A673 (cell line): ENCODE measurements around the gene TRMT112.

Experiments used
- EZH2 ChIP-seq: fragments of 200-600 bp; sonication (generic); IDR thresholded peaks from 2 replicates; pipeline ENCODE4 v1.6.1; 2017; ENCODE audit warnings: borderline replicate concordance, low read depth, mild to moderate bottlenecking, mixed read lengths, antibody characterized with exemption, low read length; ENCODE audit not compliant: poor library complexity, severe bottlenecking
- TF ChIP-seq, protein P1 (sequence below): fragments of 300-800, 200-600 bp; sonication (generic); conservative IDR thresholded peaks from 2 replicates; pipeline ENCODE4 v1.5.1; 2017; ENCODE audit warnings: low read depth, mild to moderate bottlenecking, antibody characterized with exemption, low read length, moderate library complexity, mixed read lengths

DNA sequence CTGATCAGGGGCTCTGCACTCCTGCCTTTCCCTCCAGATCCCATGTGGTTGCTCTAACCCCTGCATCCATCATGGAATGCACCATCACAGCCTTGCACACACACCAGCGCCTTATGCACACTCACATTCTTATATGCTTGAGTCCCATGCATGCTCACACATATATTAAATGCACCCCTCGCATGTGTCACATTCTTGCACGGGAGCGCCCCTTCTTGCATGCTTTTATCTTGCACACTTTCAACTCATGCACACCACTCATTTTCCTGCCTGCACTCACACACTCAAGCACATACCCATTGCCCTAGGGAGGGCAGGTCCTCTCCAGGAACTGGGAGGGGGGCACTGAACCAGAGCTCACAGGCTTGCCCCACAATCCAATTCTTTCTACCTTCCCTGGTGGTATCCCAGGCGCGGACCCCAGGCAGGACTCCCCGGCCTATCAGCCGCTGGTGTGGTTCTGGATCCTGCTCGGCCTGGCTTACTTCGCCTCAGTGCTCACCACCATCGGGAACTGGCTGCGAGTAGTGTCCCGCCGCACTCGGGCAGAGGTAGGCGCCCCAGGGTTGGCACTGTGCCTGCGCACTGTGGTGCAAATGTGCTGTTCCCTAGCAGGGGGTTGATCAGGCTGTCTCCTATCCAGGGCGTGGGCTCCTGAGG, 19.5 kb downstream of the TRMT112 start:
- TF ChIP-seq, protein P1, sequence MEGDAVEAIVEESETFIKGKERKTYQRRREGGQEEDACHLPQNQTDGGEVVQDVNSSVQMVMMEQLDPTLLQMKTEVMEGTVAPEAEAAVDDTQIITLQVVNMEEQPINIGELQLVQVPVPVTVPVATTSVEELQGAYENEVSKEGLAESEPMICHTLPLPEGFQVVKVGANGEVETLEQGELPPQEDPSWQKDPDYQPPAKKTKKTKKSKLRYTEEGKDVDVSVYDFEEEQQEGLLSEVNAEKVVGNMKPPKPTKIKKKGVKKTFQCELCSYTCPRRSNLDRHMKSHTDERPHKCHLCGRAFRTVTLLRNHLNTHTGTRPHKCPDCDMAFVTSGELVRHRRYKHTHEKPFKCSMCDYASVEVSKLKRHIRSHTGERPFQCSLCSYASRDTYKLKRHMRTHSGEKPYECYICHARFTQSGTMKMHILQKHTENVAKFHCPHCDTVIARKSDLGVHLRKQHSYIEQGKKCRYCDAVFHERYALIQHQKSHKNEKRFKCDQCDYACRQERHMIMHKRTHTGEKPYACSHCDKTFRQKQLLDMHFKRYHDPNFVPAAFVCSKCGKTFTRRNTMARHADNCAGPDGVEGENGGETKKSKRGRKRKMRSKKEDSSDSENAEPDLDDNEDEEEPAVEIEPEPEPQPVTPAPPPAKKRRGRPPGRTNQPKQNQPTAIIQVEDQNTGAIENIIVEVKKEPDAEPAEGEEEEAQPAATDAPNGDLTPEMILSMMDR = no peak
- TF ChIP-seq EZH2 = no peak
